GM12873 (cell line): ENCODE results near the gene RBP5.
A peak's percentile ranks its signal among the peaks of the same experiment; 100 is the strongest.

Experiments used
- TF ChIP-seq, protein P1 (sequence below): IDR thresholded peaks from 2 replicates; pipeline ENCODE4 v1.5.1; 2012; ENCODE audit warnings: low read depth, mild to moderate bottlenecking, moderate library complexity, low read length, control low read depth; ENCODE audit not compliant: insufficient read depth; ENCODE audit errors: missing control alignments

Gene RBP5, protein sequence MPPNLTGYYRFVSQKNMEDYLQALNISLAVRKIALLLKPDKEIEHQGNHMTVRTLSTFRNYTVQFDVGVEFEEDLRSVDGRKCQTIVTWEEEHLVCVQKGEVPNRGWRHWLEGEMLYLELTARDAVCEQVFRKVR

GRCh38 chr12:7128681-7129286, at the start of gene RBP5:
TSS of gene RBP5 (minus strand) at chr12:7128889. CDS start at chr12:7128775, 114 bp downstream.
- TF ChIP-seq, protein P1, sequence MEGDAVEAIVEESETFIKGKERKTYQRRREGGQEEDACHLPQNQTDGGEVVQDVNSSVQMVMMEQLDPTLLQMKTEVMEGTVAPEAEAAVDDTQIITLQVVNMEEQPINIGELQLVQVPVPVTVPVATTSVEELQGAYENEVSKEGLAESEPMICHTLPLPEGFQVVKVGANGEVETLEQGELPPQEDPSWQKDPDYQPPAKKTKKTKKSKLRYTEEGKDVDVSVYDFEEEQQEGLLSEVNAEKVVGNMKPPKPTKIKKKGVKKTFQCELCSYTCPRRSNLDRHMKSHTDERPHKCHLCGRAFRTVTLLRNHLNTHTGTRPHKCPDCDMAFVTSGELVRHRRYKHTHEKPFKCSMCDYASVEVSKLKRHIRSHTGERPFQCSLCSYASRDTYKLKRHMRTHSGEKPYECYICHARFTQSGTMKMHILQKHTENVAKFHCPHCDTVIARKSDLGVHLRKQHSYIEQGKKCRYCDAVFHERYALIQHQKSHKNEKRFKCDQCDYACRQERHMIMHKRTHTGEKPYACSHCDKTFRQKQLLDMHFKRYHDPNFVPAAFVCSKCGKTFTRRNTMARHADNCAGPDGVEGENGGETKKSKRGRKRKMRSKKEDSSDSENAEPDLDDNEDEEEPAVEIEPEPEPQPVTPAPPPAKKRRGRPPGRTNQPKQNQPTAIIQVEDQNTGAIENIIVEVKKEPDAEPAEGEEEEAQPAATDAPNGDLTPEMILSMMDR, result no peak

GRCh38 chr12:7178481-7178880, 49.8 kb upstream of the RBP5 start:
- TF ChIP-seq, protein P1, result no peak

- TF ChIP-seq, protein P1, result no peak
Observed at GRCh38 chr12:7176595-7176994, 47.9 kb upstream of the RBP5 start.

DNA sequence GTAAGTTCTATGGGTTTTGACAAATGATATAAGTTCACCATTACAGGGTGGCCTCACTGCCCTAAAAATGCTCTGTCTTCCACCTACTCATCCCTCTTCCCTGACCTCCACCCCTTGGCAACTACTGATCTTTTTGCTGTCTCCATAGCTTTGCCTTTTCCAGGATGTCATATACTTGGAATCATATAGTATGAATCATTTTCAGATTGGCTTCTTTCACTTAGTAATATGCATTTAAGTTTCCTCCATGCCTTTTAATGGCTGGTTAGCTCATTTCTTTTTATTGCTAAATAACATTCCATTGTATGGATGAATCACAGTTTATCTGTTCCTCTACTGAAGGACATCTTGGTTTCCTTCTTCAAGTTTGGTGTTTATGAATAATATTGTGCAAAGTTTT, 46.8 kb upstream of the RBP5 start:
- TF ChIP-seq, protein P1, result no peak

DNA sequence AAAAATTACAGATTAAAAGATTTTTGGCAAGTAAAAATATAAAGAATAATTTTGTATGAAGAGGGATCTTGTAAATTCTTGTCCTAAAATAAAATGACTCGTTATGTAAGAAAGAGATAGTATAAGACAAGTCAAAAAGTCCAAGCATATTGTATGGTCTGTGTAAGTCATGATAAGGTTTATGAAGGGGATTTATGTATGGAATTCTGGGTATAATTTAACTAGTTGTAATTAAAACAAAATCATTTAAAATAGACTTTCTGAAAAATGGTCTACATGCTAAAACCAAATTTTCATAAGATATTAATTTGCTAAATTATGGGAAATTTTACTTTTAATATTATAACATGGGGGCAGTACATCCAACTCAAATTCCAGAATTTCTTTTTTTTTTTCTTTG, 43.2 kb upstream of the RBP5 start:
- TF ChIP-seq, protein P1, result no peak

DNA sequence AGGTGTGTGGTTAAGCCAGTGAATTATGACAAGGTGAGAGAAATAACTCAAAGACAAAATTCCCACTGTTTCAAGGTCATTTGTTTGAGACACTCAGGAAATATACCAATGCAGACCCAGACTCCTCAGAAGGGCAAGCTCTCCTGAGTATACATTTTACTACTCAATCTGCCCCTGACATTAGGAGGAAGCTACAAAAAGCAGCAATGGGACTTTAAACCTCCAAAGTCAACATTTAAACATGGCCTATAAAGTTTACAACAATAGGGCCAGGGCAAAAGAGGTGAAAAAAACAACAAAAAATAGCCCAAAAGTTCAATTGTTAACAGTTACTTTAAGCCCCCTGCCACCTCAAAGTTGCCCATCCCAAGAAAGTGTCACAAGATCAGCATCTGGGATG, 41.3 kb upstream of the RBP5 start:
- TF ChIP-seq, protein P1, result no peak

DNA sequence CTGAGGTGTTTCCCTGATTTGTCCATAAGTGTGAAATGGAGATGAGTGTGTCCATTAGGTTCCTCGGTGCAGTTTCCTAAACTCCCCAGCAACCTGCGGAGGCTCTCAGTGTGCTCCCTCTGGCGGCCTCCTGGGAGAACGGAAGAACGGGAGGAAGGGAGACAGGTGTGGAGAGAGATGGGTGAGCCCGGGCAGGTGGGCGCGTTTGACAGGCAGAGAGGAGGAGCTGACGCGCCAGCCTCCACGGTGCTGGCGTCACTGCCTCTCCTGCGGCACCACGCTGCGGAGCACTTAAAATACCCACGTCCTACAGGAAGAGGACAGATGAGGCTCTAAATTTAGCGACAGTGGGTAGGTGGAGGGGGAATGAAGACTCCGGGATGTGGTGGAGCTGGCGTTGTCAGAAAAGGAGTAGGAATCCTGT, 34.0 kb upstream of the RBP5 start:
- TF ChIP-seq, protein P1, result peak; percentile 50
